GM20000 (cell line): ENCODE data around the gene MTHFR.

Experiments used
- DNase-seq: peaks from one replicate; pipeline ENCODE4 v3.0.0; 2012; ENCODE audit warnings: low spot score
- CTCF ChIP-seq: IDR thresholded peaks from 2 replicates; pipeline ENCODE4 v1.5.1; 2012; ENCODE audit warnings: mild to moderate bottlenecking, control low read depth; ENCODE audit errors: extremely low read depth, missing control alignments

MTHFR gene

DNA sequence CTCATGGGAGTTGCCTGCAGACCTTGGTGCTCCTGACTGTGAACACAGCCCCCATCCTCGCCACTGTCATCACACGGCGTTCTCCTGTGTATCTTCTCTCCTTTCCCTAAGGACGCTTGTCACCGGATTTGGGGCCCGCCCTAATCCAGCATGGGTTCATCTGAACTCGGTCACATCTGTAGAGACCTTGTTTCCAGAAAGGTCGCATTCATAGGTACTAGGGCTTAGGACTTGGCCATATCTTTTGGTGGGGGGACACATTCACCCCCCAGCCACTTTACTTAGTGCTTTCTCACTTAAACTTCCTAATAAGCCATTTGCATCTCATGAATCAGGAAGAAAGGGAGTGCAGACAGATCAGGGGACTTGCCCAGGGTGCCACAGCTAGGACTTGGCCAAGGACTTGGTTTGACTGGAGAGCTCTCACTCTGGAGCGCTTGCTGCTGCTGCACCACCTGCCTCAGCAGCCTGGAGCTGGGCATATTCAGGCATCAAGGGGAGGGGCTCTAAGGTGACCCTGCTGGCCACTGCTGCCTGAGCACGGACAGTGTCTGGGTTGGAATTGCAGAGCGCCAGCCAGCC is 32.1 kb upstream of the MTHFR start:
- TF ChIP-seq CTCF, result no peak
- no peak for DNase-seq

GRCh38 chr1:11836955-11837766 is 31.4 kb upstream of the MTHFR start:
- DNase-seq, result no peak
- TF ChIP-seq CTCF, result no peak

DNA sequence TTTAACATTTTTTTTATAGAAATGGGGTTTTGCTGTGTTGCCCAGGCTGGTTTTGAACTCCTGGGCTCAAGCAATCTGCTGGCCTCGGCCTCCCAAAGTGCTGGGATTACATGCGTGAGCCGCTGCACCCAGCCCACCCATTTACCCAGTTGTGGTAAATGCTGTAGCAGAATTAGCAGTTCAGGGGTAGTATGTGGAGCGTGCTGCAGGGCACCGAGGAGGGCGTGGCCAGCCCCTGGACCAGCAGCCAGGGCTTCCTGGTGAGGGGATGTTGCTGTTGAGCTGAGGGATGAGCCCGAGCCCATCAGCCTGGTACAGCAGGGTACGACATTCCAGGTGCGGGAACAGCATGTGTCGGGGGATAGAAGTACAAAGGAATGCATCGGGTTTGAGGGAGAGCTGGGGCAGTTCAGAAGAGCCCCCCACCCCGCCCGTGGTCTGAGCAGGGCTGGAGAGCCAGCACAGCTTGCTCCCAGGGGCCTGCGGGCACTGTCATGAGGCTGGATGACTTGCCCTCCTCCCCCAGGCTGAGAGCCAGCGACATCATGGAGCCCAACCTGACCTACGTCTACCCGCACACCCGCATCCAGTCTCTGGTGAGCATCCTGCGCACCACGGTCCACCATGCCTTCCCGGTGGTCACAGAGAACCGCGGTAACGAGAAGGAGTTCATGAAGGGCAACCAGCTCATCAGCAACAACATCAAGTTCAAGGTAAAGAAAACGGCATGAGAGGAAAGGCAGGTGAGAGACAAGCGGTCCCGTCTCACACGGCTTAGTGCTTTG is 29.9 kb upstream of the MTHFR start:
- no peak for TF ChIP-seq CTCF
- no peak for DNase-seq

- TF ChIP-seq CTCF, result no peak
- no peak for DNase-seq
Measured at GRCh38 chr1:11833900-11834299, 28.1 kb upstream of the MTHFR start.

DNA sequence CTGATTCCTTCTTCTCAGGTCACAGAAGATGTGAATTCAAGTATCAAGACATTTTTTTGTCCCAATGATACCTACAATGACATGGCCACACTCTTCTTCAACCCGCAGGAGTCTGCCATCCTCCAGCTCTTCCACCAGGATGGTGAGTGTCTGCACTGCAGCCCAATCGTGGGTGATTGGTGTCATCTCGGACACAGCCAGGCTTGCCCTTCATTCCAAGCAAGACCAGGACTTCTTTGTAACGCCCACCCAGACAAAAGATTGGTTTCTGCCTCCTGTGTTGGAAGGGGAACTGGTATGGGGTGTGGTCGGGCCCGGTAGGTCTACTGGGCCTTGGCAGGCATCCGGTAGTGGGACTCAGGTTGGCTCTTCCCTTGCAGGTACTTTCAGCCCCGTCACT is 27.7 kb upstream of the MTHFR start:
- DNase-seq, result no peak
- no peak for TF ChIP-seq CTCF

GRCh38 chr1:11831945-11832725 is 26.4 kb upstream of the MTHFR start:
- no peak for TF ChIP-seq CTCF
- no peak for DNase-seq
